ENCODE data around the gene HTR3C.
"Not testable (repeated sequence)": the region's sequence is repeated elsewhere in the genome, so short reads cannot be mapped to it uniquely, and the experiment has no call there.

Gene HTR3C

DNA sequence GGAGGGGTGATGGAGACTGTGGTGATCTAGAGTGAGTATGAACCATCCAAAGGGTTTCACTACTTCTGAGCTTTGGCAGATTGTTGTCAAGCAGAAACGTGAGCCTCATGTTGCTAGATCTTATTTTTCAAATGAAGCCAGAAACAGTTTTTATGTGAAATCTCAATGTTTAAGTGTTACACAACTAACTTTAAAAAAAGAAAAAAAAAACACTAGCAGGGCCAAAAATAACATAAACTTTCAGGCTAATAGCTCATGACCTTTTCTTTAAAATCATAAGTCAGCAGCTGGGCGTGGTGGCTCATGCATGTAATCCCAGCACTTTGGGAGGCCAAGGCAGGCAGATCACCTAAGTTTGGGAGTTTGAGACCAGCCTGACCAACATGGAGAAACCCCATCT lies 23.4 kb upstream of the HTR3C start:
- DNase-seq, result no peak

DNA sequence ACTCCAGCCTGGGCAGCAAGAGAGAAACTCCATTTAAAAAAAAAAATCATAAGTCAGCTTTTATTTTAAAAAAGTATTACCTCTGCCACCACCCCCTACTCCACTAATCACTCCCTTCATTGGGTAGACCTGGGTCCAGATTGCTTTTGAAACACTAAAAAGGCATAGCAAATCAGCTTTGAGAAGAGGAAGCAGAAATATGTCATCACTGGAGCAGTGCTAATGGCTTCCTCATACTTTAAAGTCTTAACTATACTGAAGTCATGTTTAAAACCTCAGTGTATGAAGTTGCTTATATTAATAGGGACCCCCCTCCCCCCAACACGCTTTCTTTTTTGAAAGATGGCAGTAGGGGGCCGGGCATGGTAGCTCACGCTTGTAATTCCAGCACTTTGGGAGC lies 22.3 kb upstream of the HTR3C start:
- no peak for DNase-seq

DNA sequence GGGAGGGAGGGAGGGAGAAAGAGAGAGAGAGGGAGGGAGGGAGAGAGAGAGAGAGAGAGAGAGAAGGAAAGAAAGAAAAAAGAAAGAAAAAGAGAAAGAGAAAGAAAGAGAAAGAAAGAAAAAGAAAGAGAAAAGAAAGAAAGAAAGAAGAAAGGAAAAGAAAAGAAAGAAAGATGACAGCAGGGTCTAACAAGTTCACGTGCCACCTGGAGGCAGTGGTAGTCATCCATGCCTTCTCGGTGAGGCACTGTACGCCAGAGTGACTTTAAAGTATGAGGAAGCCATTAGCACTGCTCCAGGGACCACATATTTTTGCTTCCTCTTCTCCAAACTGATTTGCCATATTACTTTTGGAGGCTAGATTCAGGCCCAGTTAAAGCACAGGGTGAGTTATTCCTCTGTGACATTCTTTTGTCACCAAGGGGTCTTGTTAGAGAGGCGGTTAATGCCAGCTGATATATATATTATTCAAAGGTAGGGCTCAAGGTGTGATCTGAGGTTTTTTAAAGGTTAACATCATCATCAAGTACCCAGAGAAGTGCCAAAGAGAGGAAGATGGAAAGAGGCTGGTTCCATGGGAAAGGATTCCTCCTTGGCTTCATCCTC lies 21.6 kb upstream of the HTR3C start, which contains the start of gene HTR3D:
TSS of gene HTR3D (plus strand) at position 556 of the 606 bp plus-strand sequence. CDS start at position 556, 0 bp downstream.
- DNase-seq, result no peak

DNA sequence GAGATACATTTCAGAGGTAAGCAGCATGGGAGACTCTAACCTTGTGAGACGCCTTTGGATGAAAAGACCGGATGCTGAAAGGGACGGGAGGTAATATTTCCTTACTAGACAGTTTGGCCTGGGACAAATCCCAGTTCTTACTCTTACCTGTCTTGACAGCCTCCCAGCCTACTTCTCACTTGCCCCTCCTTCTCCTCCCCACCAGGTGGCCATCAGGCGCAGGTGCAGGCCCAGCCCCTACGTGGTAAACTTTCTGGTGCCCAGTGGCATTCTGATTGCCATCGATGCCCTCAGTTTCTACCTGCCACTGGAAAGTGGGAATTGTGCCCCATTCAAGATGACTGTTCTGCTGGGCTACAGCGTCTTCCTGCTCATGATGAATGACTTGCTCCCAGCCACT lies 15.0 kb upstream of the HTR3C start:
- DNase-seq, result no peak

- not testable (repeated sequence) for DNase-seq
These were observed 14.5 kb upstream of the HTR3C start for GRCh38 chr3:184038307-184038706.

GRCh38 chr3:184039414-184039813 lies 13.4 kb upstream of the HTR3C start:
- no peak for DNase-seq

DNA sequence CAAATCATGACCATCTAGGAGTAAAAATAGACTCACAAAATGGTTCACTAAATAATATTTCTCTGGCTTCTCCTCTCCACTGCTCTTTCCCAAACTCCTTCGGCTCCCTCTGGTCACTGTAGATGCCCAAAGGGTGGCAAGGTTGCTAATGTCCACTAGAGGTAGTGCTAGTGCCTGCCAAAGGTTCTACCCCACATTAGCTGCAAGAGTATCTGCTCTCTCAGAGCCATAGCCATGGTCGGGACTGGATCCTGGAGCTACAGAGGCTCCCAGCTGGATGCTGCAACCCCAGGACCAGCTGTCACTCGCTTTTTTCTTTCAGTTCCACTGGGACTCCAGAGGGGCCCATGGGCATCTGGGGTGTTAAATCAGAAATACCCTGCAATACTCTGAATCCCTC lies 12.8 kb upstream of the HTR3C start:
- no peak for DNase-seq

GRCh38 chr3:184042617-184043016 lies 10.2 kb upstream of the HTR3C start:
- no peak for DNase-seq

DNA sequence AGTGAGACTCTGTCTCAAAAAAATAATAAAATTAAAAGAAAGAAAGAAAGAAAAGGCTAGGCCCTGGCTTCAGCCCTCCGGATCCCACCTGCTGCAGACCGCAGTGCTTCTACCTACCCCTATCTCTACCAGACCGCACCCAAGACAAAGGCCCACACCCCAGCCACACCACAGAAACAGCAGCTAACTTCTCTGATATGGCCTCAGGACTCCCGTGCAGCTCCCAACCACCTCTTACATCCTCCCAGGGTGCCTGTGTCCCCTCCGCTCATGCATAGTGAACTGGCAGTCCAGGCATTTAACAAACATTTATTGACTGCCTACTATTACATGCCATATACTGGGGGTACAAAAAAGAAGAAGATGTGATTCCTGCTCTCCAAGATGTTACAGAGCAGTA lies 6.9 kb upstream of the HTR3C start:
- DNase-seq, result no peak

- DNase-seq, result no peak
These were observed 2.5 kb upstream of the HTR3C start for GRCh38 chr3:184050217-184050847.

GRCh38 chr3:184058029-184058428 lies 5.2 kb downstream of the HTR3C start:
- DNase-seq, result no peak

GRCh38 chr3:184059424-184059823 lies 6.6 kb downstream of the HTR3C start:
- DNase-seq, result no peak

DNA sequence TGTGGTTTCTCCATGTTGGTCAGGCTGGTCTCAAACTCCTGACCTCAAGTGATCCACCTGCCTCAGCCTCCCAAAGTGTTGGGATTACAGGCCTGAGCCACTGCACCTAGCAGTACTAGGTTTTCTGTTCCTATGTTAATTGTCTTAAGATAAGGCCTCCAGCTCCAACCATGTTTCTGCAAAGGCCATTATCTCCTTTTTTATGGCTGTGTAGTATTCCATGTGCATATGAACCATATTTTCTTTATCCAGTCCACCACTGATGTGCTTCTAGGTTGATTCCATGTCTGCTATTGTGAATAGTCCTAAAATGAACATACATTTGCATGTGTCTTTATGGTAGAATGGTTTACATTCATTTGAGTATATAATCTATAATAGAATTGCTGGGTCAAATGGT lies 9.8 kb downstream of the HTR3C start:
- DNase-seq, result no peak

- no peak for DNase-seq
These were observed 13.4 kb downstream of the HTR3C start for GRCh38 chr3:184066211-184066610.

DNA sequence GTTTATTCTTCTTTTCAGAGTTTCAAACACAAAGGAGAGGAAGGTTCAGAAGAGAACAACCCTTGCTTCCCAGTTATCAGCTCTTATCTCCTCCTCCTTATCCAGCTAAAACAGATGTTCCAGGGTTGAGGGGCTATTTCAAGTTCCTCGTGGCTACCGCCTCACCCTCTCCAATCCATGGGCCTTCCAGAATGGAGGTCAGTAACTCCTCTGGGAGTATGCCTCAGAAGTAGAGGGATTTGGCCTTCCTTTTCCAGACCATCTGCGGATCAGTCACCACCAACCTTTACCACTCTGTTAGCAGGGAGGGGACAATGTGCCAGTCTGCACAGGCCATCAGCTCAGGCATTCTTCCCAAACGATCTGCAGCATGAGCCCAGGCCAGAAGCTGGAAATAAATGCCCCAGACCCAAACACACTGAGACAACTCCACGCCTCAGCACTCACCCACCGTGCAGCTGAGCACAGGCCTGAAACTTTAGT lies 14.8 kb downstream of the HTR3C start:
- DNase-seq, result no peak

DNA sequence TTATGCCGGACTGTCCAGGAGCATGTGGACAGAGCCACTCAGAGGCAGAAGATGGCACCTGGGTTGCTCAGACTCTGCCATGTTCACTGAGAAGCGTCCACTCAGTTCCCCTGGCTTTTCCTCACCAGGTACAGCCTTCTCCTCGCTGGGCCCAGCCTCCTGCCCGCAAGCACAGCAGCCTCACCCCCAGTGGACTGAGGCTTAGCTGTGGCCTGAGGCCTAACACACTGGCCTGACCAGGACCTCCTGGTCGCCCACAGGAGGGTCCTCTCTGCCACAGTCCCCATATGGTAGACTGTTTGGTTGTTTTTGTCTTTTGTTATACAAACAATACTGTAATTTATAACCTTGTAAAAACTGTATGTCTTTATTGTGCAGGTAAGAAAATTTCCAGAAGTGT lies 15.5 kb downstream of the HTR3C start:
- DNase-seq, result no peak

GRCh38 chr3:184071142-184071541 lies 18.3 kb downstream of the HTR3C start:
- not testable (repeated sequence) for DNase-seq

DNA sequence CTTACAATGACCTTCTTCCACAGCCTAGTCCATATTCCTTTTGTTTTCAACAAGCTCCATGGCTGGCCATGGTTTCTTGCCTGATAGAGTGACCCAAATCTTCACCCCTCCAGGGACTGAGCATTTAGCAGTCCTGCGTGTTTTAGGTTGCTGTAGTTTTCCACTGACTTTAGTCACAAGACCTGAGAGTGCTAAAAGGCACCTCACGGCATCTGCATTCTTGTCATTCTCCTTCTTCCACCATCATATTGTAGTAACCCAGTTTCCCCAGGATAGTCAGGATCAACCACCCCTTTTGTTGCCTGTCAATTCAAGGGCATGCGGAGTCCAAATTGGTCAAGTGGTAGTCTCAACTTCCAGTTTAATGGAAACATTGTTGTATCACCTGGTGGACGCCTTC lies 20.8 kb downstream of the HTR3C start:
- DNase-seq, result no peak

- no peak for DNase-seq
These were observed 23.1 kb downstream of the HTR3C start for GRCh38 chr3:184075901-184076300.

DNA sequence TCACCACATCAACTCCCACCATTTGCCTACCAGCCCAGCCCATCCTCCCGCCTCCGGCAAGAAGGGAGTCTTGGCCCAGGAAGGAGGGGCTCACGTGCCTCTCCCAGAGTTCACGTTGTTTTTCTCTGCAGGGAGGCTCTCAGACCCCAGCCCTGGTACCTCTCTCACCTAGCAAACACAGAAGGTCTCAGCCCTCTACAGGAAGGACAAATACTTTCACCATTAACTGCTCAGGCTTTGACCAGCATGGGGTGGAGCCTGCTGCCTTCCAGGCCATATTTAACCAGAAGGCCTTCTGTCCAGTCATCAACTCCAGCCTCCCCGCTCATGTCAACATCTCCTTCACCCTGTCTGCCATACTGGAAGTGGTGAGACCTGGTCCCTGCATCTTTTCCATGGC lies 25.0 kb downstream of the HTR3C start:
- DNase-seq, result no peak

DNA sequence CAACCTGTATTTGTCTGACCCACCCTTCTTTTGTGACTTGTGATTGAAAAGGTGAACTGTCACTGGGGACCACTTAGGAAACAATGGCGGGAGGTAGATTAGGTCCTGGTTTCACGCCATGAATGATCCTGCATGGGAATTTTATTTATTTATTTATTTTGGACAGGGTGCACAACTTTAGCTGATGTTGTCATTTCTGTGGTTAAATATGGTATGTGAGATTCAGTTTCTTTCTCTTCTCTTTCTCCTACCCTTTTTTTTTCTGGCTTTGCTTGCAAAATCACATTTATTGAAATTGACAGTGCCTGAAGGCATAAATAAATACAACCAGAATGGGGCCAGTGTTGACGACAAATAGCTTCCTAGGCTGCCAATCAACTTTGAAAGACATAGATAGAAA lies 26.0 kb downstream of the HTR3C start:
- DNase-seq, result no peak

DNA sequence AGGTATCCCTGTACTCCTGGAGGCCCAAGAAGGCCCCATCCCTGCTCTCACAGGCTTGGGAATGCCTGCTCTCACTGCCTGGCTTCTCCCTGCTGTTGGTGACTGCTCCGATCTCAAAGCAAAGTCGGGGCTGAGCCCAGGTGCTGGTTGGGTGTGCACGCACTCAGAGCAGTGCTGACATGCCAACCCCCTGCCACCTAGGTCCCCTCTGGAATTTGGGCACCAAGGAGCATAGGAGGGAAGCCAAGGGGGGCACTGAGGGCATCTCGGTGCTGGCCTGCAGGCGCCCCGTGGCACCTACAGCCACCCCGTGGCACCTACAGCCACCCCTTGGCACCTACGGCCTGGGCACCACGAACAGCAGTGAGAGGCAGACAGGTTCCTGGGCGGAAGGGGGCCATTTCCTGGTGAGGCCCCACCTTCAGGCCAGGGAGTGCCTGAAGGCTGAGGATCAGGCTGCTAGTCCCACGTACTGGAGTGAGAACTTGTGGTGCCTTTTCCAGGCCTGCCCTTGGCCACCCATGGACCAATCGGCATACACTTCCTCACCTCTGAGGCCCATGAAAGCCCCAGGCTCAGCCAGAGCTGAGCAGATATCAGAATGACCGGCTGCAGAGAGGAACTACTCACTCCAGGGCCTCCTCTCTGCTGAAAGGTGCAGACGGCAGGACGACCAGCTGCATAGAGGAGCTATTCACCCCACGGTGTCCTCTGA lies 28.4 kb downstream of the HTR3C start:
- DNase-seq, result no peak

DNA sequence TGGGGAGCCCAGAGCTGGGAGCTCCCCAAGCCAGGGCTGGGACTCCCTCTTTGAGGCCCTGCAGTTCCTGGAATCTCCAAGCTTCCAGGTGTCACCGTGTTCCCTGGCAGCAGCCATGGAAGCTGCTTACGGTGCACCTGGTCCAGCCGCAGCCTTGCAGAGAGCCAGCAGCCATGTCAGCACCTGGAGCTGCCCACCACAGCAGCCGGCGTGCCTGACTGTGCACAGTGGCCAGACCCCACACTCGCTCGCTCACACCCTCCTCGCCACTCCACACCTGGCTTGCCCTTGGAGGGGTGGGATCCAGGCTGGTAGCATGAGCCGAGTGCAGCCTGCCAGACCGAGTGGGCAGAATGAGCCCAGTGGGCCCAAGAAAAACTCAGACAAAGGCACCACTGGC lies 29.2 kb downstream of the HTR3C start:
- DNase-seq, result no peak
